ENCODE data around the gene DAG1.

GRCh38 chr3:49530701-49531100, 60.6 kb downstream of the DAG1 start:
- no peak for TF ChIP-seq CTCF (conservative IDR thresholded peaks at IDR 0.05)
- TF ChIP-seq EZH2 (IDR thresholded peaks at IDR 0.05; ENCODE audit: low read depth): no peak
